ENCODE data around the gene PTPRN. TPM values are rescaled to one million over a fixed set of nuclear protein-coding genes. Genes with fewer than 3 reads are reported as not detected.
"Not testable (repeated sequence)": the region's sequence is repeated elsewhere in the genome, so short reads cannot be mapped to it uniquely, and the experiment has no call there.

Gene PTPRN
- total RNA-seq, 1 donor from 2014 or later, result 0.38 TPM

GRCh38 chr2:219261024-219261855, 48.0 kb downstream of the PTPRN start:
- Mint-ChIP-seq H3K27me3 (ENCODE audit: low read depth) (peaks cover 51% of the 10 kb centered on the region), H3K4me3 (no peak overlapping the region), H3K9me3 (no peaks in the 10 kb centered on the region), H3K36me3 (no peaks in the 10 kb centered on the region), H3K4me1 (no peaks in the 10 kb centered on the region), H3K27ac (no peak overlapping the region)
- no peak for DNase-seq (ENCODE audit: low spot score in 2 of 2, unreplicated experiment in 2 of 2)
- TF ChIP-seq, protein P1, sequence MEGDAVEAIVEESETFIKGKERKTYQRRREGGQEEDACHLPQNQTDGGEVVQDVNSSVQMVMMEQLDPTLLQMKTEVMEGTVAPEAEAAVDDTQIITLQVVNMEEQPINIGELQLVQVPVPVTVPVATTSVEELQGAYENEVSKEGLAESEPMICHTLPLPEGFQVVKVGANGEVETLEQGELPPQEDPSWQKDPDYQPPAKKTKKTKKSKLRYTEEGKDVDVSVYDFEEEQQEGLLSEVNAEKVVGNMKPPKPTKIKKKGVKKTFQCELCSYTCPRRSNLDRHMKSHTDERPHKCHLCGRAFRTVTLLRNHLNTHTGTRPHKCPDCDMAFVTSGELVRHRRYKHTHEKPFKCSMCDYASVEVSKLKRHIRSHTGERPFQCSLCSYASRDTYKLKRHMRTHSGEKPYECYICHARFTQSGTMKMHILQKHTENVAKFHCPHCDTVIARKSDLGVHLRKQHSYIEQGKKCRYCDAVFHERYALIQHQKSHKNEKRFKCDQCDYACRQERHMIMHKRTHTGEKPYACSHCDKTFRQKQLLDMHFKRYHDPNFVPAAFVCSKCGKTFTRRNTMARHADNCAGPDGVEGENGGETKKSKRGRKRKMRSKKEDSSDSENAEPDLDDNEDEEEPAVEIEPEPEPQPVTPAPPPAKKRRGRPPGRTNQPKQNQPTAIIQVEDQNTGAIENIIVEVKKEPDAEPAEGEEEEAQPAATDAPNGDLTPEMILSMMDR (IDR thresholded peaks at IDR 0.05; ENCODE audit: unreplicated experiment), result no peak

DNA sequence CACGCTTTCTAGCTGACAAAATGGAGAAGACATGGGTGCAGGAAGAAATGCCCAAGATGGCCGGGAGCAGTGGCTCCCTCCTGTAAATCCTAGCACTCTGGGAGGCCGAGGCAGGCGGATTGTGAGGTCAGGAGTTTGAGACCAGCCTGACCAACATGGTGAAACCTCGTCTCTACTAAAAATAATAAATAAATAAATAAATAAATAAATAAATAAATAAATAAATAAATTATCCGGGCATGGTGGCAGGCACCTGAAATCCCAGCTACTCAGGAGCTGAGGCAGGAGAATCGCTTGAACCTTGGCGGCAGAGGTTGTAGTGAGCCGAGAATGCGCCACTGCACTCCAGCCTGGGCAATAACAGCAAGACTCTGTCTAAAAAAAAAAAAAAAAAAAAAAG, 50.3 kb downstream of the PTPRN start:
- H3K4me1 Mint-ChIP-seq; H3K27ac Mint-ChIP-seq; DNase-seq (ENCODE audit: low spot score in 2 of 2, unreplicated experiment in 2 of 2); H3K36me3 Mint-ChIP-seq; H3K9me3 Mint-ChIP-seq; H3K4me3 Mint-ChIP-seq: not testable (repeated sequence)
- peaks cover 72% of the 10 kb centered on the region for H3K27me3 Mint-ChIP-seq (ENCODE audit: low read depth)

DNA sequence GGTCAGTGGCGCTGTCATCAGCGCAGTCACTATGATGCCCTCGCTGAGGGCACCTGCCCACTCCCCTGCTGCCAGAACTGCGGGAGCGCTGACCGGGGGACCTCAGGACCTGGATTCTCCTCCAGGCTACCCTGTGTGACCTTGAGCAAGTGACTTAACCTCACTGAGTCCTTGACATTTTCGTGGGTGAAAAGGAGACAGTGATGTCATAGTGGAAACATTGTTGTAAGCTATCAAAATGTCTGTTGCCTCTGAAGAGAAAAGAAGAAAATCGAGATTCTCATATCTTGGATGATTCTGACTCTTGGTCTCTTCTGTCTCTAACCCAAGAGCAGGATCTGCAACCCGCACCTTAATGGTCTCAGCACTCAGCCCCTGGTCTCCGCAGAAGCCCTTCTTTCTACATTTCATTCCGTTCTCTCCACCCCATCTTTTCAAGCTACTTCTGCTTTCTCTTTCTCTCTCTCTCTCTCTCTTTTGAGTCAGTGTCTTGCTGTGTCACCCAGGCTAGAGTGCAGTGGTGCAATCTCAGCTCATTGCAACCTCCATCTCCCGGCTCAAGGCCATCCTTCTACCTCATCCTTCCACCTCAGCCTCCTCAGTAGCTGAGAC, 54.5 kb downstream of the PTPRN start:
- TF ChIP-seq, protein P1 (IDR thresholded peaks at IDR 0.05; ENCODE audit: unreplicated experiment), result no peak
- Mint-ChIP-seq H3K4me3 (peak overlapping the region; percentile 50), H3K27ac (no peak overlapping the region), H3K36me3 (no peaks in the 10 kb centered on the region), H3K27me3 (ENCODE audit: low read depth) (peaks cover 80% of the 10 kb centered on the region), H3K4me1 (peaks cover 17% of the 10 kb centered on the region), H3K9me3 (no peaks in the 10 kb centered on the region)
- no peak for DNase-seq (ENCODE audit: low spot score in 2 of 2, unreplicated experiment in 2 of 2)

DNA sequence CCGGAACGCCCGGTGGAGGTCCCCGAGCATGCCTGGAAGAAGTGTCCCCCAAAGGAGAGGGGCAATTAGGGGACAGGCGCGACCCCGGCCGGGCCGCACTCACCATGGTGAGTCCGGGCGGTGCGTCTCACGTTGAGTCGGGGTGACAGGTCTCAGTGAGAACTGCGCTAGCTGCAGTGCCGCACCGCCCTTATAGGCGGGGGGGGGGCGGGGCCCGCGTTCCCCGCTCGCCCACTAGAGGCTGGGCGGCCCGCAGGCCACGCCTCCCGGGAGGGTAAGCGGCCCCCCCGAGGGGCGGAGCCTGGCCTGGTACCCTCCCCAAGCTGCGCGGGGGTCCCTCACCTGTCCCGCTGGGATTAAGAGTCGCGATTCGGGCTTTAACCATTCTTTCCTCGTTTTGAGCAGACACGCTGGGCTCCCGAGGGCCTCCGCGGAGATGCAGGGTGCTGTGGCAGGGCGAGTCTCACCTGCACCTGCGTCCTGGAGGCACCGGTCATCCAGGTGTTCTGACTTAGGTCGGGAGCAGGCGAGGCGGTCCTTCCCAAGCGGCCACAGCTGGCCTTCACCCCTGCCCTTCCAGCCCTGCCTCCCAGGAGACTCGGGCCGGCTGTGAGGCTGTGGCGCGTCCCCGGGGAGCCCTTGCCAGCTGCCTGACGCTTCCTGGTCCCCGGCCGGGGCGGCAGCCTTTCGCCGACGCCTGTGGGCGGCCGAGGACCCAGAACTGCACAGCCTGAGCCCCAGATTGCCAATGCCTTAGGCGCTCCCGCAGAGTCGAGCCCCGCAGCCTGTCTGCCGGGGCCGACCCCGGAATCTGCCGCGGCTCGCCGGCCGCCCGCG, 55.2 kb downstream of the PTPRN start, which contains the start of gene TUBA4A:
TSS of gene TUBA4A (minus strand) at position 166 of the 837 bp plus-strand sequence. CDS start at position 106, 60 bp downstream.
- DNase-seq (ENCODE audit: low spot score in 2 of 2, unreplicated experiment in 2 of 2), result peak in 1 of 2 experiments; percentile 58
- H3K27ac Mint-ChIP-seq, result no peak within 1 kb of the TSS
- H3K4me1 Mint-ChIP-seq, result peaks cover 25% of the 10 kb centered on the region
- H3K27me3 Mint-ChIP-seq (ENCODE audit: low read depth), result peaks cover 75% of the 10 kb centered on the region
- TF ChIP-seq, protein P1 (IDR thresholded peaks at IDR 0.05; ENCODE audit: unreplicated experiment), result no peak
- no peaks in the 10 kb centered on the region for H3K36me3 Mint-ChIP-seq
- H3K4me3 Mint-ChIP-seq, result peak within 1 kb of the TSS; percentile 57
- H3K9me3 Mint-ChIP-seq, result no peaks in the 10 kb centered on the region

DNA sequence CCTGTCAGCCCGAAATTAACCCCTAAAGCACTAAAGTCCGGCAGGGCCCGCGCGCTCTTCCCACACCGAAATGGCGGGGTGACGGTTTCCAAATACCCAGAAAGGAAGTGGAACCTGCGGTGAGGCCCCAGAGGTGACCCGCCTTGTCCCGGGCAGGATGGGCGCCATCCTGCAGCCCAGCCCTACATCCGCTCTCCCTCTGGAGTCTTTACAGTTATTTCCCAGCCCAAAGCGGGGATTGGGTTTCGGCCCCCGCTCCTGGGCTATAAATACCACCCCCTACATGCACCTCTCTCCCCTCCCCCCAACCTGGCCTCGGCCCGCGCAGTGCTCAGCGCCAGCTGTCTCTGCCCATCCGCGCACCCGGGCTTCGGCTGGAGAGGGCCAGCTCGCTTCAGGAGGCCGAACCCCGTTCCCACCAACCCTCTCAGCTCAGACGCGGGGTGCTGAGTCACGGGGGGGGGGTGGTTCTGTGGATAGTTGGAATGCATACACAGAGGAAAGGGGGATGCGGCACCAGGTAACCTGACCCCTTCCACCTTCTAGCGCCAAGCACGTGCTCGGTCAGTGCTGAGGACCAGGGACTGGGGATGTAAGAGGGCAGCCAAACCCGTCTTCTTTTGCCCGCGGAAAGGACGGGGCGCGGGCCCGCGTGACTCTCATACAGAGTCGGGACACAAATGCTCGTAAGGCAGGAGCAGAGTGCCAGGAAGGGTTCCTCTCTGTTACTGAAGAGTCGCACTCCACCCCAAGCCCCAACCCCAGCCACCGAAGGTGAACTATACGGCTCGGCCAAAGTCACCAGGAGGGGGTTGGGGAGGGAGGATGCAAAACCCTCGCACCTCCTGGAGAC, 56.1 kb downstream of the PTPRN start, which contains the start of gene TUBA4B:
TSS of gene TUBA4B (plus strand) at position 344 of the 853 bp plus-strand sequence. CDS start at position 509, 165 bp downstream.
- DNase-seq (ENCODE audit: low spot score in 2 of 2, unreplicated experiment in 2 of 2), result no peak
- Mint-ChIP-seq H3K9me3 (no peaks in the 10 kb centered on the region), H3K27me3 (ENCODE audit: low read depth) (peaks cover 67% of the 10 kb centered on the region), H3K27ac (no peak within 1 kb of the TSS), H3K36me3 (no peaks in the 10 kb centered on the region), H3K4me1 (peaks cover 28% of the 10 kb centered on the region), H3K4me3 (peak within 1 kb of the TSS; percentile 57)
- TF ChIP-seq, protein P1 (IDR thresholded peaks at IDR 0.05; ENCODE audit: unreplicated experiment), result no peak
